Measurements from ENCODE around the gene ZFR2. TPM values are rescaled to one million over a fixed set of nuclear protein-coding genes. Genes with fewer than 3 reads are reported as not detected.

Gene ZFR2
- total RNA-seq, 6 experiments from 2014 or later: not detected

GRCh38 chr19:3830621-3831589 lies 37.9 kb downstream of the ZFR2 start:
- DNase-seq: no peak
- Mint-ChIP-seq H3K4me1 (ENCODE audit: low read depth) (peaks cover 8% of the 10 kb centered on the region; the same call in 1 of the 2 replicates), H3K36me3 (ENCODE audit: low read depth) (no peaks in the 10 kb centered on the region), H3K27ac (no peak overlapping the region), H3K27me3 (ENCODE audit: insufficient read depth) (peaks cover 6% of the 10 kb centered on the region; the same call in 1 of the 2 replicates), H3K4me3 (no peak overlapping the region), H3K9me3 (no peaks in the 10 kb centered on the region)
- TF ChIP-seq CTCF (IDR thresholded peaks at IDR 0.05): no peak

GRCh38 chr19:3827306-3827705 lies 41.5 kb downstream of the ZFR2 start:
- no peak for DNase-seq
- H3K27ac Mint-ChIP-seq: no peak overlapping the region
- H3K4me1 Mint-ChIP-seq (ENCODE audit: low read depth): peaks cover 8% of the 10 kb centered on the region; the same call in 1 of the 2 replicates
- H3K27me3 Mint-ChIP-seq (ENCODE audit: insufficient read depth): peaks cover 13% of the 10 kb centered on the region; the same call in 1 of the 2 replicates
- no peaks in the 10 kb centered on the region for H3K9me3 Mint-ChIP-seq
- no peak for TF ChIP-seq CTCF (IDR thresholded peaks at IDR 0.05)
- no peak overlapping the region for H3K4me3 Mint-ChIP-seq
- no peaks in the 10 kb centered on the region for H3K36me3 Mint-ChIP-seq (ENCODE audit: low read depth)

DNA sequence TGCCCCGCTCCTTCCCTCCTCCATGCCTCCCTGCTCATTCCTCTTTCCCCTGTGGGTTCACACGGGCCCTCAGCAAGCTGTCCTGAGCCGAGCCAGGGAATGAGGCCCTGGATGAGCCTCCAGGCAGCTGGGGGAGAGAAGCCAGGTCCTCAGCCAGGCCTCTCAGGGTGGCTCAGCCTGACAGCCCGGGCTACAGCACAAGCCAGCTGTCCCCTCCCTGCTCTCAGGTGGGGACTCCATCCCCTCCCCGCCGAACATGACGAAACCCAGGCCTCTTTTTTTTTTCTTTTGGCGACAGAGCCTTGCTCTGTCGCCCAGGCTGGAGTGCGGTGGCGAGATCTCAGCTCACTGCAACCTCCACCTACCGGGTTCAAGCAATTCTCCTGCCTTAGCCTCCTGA lies 42.7 kb downstream of the ZFR2 start:
- DNase-seq: no peak
- Mint-ChIP-seq H3K4me3 (no peak overlapping the region), H3K9me3 (no peaks in the 10 kb centered on the region), H3K36me3 (ENCODE audit: low read depth) (no peaks in the 10 kb centered on the region), H3K27ac (no peak overlapping the region), H3K27me3 (ENCODE audit: insufficient read depth) (peaks cover 14% of the 10 kb centered on the region; the same call in 1 of the 2 replicates), H3K4me1 (ENCODE audit: low read depth) (peaks cover 8% of the 10 kb centered on the region; the same call in 1 of the 2 replicates)
- TF ChIP-seq CTCF (IDR thresholded peaks at IDR 0.05): no peak

GRCh38 chr19:3825286-3825956 lies 43.4 kb downstream of the ZFR2 start:
- H3K27ac Mint-ChIP-seq: no peak overlapping the region
- H3K4me1 Mint-ChIP-seq (ENCODE audit: low read depth): peaks cover 8% of the 10 kb centered on the region; the same call in 1 of the 2 replicates
- no peak for TF ChIP-seq CTCF (IDR thresholded peaks at IDR 0.05)
- no peak overlapping the region for H3K4me3 Mint-ChIP-seq
- H3K27me3 Mint-ChIP-seq (ENCODE audit: insufficient read depth): peaks cover 14% of the 10 kb centered on the region; the same call in 1 of the 2 replicates
- DNase-seq: no peak
- H3K36me3 Mint-ChIP-seq (ENCODE audit: low read depth): no peaks in the 10 kb centered on the region
- no peaks in the 10 kb centered on the region for H3K9me3 Mint-ChIP-seq

DNA sequence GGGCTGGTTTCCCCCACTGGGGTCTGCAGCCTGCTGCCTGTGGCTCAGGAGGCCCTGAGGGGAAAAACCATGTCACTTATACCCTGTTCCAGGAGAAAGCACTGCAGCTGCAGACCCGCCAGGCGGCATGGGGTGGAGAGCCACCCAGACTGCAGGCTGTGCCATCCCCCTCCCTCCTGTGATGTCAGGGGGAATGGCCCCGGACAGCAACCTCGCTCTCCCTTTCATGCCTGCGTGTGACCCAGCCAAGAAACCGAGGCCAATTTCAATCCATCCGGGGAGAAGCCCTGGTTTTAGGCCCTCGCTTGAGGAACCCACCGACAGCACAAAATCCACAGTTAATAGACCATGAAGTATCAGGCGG lies 45.5 kb downstream of the ZFR2 start:
- TF ChIP-seq CTCF (IDR thresholded peaks at IDR 0.05): no peak
- Mint-ChIP-seq H3K9me3 (no peaks in the 10 kb centered on the region), H3K27ac (no peak overlapping the region), H3K4me3 (no peak overlapping the region), H3K4me1 (ENCODE audit: low read depth) (peaks cover 7% of the 10 kb centered on the region), H3K27me3 (ENCODE audit: insufficient read depth) (peaks cover 11% of the 10 kb centered on the region; the same call in 1 of the 2 replicates), H3K36me3 (ENCODE audit: low read depth) (no peaks in the 10 kb centered on the region)
- no peak for DNase-seq
